GM12873 (cell line): ENCODE measurements around the gene FUT7.

Experiments
- CTCF ChIP-seq: IDR thresholded peaks from 2 replicates; pipeline ENCODE4 v1.5.1; 2012; ENCODE audit warnings: low read depth, mild to moderate bottlenecking, moderate library complexity, low read length, control low read depth; ENCODE audit not compliant: insufficient read depth; ENCODE audit errors: missing control alignments

Gene FUT7

GRCh38 chr9:137031904-137032640, at the start of gene FUT7:
TSS of gene FUT7 (minus strand) at chr9:137032088. CDS start at chr9:137031991, 97 bp downstream.
- TF ChIP-seq CTCF, result no peak

GRCh38 chr9:137080260-137081122, 48.6 kb upstream of the FUT7 start:
- TF ChIP-seq CTCF, result no peak

GRCh38 chr9:137079401-137079787, 47.5 kb upstream of the FUT7 start:
- no peak for TF ChIP-seq CTCF

GRCh38 chr9:137078701-137079400, 47.0 kb upstream of the FUT7 start:
- no peak for TF ChIP-seq CTCF

GRCh38 chr9:137077758-137078693, 46.1 kb upstream of the FUT7 start:
- TF ChIP-seq CTCF, result no peak

GRCh38 chr9:137077010-137077747, 45.3 kb upstream of the FUT7 start, which contains the start of gene UAP1L1:
TSS of gene UAP1L1 (plus strand) at chr9:137077517. CDS start at chr9:137077533, 16 bp downstream.
- no peak for TF ChIP-seq CTCF
